NCI-H748 (cell line): ENCODE measurements around the gene SLC9A9.
"Not testable (repeated sequence)": the region's sequence is repeated elsewhere in the genome, so short reads cannot be mapped to it uniquely, and the experiment has no call there.

Experiments
- DNase-seq: peaks from one replicate; lab custom pipeline; 2025; ENCODE audit not compliant: unreplicated experiment; lab: John Stamatoyannopoulos, UW

Gene SLC9A9

GRCh38 chr3:143298886-143299535 is 549.3 kb downstream of the SLC9A9 start:
- no peak for DNase-seq

GRCh38 chr3:143298380-143298779 is 549.9 kb downstream of the SLC9A9 start:
- DNase-seq, result no peak

- DNase-seq, result no peak
Measured at GRCh38 chr3:143295201-143296080, 552.8 kb downstream of the SLC9A9 start.

- no peak for DNase-seq
Measured at GRCh38 chr3:143294188-143294587, 554.1 kb downstream of the SLC9A9 start.

GRCh38 chr3:143291836-143292447 is 556.3 kb downstream of the SLC9A9 start:
- DNase-seq, result no peak

- DNase-seq, result no peak
Measured at GRCh38 chr3:143288944-143289343, 559.3 kb downstream of the SLC9A9 start.

- no peak for DNase-seq
Measured at GRCh38 chr3:143287403-143287802, 560.9 kb downstream of the SLC9A9 start.

GRCh38 chr3:143286392-143287010 is 561.8 kb downstream of the SLC9A9 start:
- DNase-seq, result no peak

GRCh38 chr3:143283432-143284128 is 564.7 kb downstream of the SLC9A9 start:
- no peak for DNase-seq

- no peak for DNase-seq
Measured at GRCh38 chr3:143280984-143281383, 567.3 kb downstream of the SLC9A9 start.

- DNase-seq, result not testable (repeated sequence)
Measured at GRCh38 chr3:143279567-143279966, 568.7 kb downstream of the SLC9A9 start.

GRCh38 chr3:143278721-143279120 is 569.5 kb downstream of the SLC9A9 start:
- DNase-seq, result no peak

- DNase-seq, result no peak
Measured at GRCh38 chr3:143277531-143277930, 570.7 kb downstream of the SLC9A9 start.

GRCh38 chr3:143276592-143276991 is 571.7 kb downstream of the SLC9A9 start:
- DNase-seq, result no peak

GRCh38 chr3:143273975-143274690 is 574.1 kb downstream of the SLC9A9 start:
- no peak for DNase-seq

- no peak for DNase-seq
Measured at GRCh38 chr3:143271136-143271535, 577.1 kb downstream of the SLC9A9 start.

- no peak for DNase-seq
Measured at GRCh38 chr3:143269741-143270140, 578.5 kb downstream of the SLC9A9 start.

GRCh38 chr3:143267989-143268388 is 580.3 kb downstream of the SLC9A9 start:
- no peak for DNase-seq

GRCh38 chr3:143266927-143267326 is 581.3 kb downstream of the SLC9A9 start:
- DNase-seq, result no peak

GRCh38 chr3:143266511-143266910 is 581.8 kb downstream of the SLC9A9 start:
- DNase-seq, result no peak
